ENCODE measurements around the gene APPBP2.
"Not testable (repeated sequence)": the region's sequence is repeated elsewhere in the genome, so short reads cannot be mapped to it uniquely, and the experiment has no call there.

GRCh38 chr17:60419875-60420274 is 106.2 kb downstream of the APPBP2 start:
- not testable (repeated sequence) for TF ChIP-seq KDM1A (IDR thresholded peaks at IDR 0.05; ENCODE audit: borderline replicate concordance, low read length); BACH1 (IDR thresholded peaks at IDR 0.05; ENCODE audit: low read length); EP300 (IDR thresholded peaks at IDR 0.05; ENCODE audit: borderline replicate concordance in 1 of 2, low read depth in 2 of 2, low read length in 2 of 2); MAX (IDR thresholded peaks at IDR 0.05); POLR2A (IDR thresholded peaks at IDR 0.05; ENCODE audit: control extremely low read depth in 1 of 2, low read depth in 2 of 2, low read length in 2 of 2); E2F6 (IDR thresholded peaks at IDR 0.05); RAD21 (IDR thresholded peaks at IDR 0.05 in 1 of 2, conservative IDR thresholded peaks at IDR 0.05 in 1 of 2; ENCODE audit: low read depth in 2 of 2, low read length in 2 of 2)

Measured in H1 (cell line).